Measurements from ENCODE around the gene PGAP1. TPM values are rescaled to one million over a fixed set of nuclear protein-coding genes. Genes with fewer than 3 reads are reported as not detected.
A peak's percentile ranks its signal among the peaks of the same experiment; 100 is the strongest.

Gene PGAP1
- total RNA-seq, 1 experiment from 2014 or later: 29.4 TPM

GRCh38 chr2:196949116-196949515, 22.6 kb upstream of the PGAP1 start (continued):
- TF ChIP-seq ARID4B (CRISPR knock-in tag; IDR thresholded peaks at IDR 0.05; ENCODE audit: borderline replicate concordance) (no peak), ESRRA (CRISPR knock-in tag; IDR thresholded peaks at IDR 0.05; ENCODE audit: borderline replicate concordance) (no peak), ATF1 (CRISPR knock-in tag; IDR thresholded peaks at IDR 0.05) (no peak), HMGXB4 (CRISPR knock-in tag; IDR thresholded peaks at IDR 0.05) (no peak), USF2 (CRISPR knock-in tag; IDR thresholded peaks at IDR 0.05) (no peak), ETV6 (CRISPR knock-in tag; IDR thresholded peaks at IDR 0.05) (no peak), ZNF317 (CRISPR knock-in tag; IDR thresholded peaks at IDR 0.05; ENCODE audit: borderline replicate concordance, low read depth) (no peak), TEAD1 (CRISPR knock-in tag; IDR thresholded peaks at IDR 0.05) (no peak), ATF6 (CRISPR knock-in tag; IDR thresholded peaks at IDR 0.05) (no peak), ZNF512 (CRISPR knock-in tag; IDR thresholded peaks at IDR 0.05; ENCODE audit: borderline replicate concordance) (no peak), ZBTB21 (CRISPR knock-in tag; IDR thresholded peaks at IDR 0.05; ENCODE audit: borderline replicate concordance) (no peak)

- ChIA-PET POLR2A (no interaction called here), CTCF (no interaction called here)
- no peak overlapping the region for H3K27ac Mint-ChIP-seq
- no peak for DNase-seq (ENCODE audit: low spot score)
- H3K9me3 Mint-ChIP-seq: no peaks in the 10 kb centered on the region
- H3K4me3 Mint-ChIP-seq: no peak overlapping the region
- ATAC-seq: peak; percentile 83
- H3K4me1 Mint-ChIP-seq: peaks cover 3% of the 10 kb centered on the region; the same call in 1 of the 2 replicates
- no peaks in the 10 kb centered on the region for H3K36me3 Mint-ChIP-seq
- no peaks in the 10 kb centered on the region for H3K27me3 Mint-ChIP-seq (ENCODE audit: low read depth)
- TF ChIP-seq PREB (CRISPR knock-in tag; IDR thresholded peaks at IDR 0.05; ENCODE audit: borderline replicate concordance): no peak
- TF ChIP-seq TEAD1 (CRISPR knock-in tag; IDR thresholded peaks at IDR 0.05): no peak
- no peak for TF ChIP-seq KAT7 (CRISPR knock-in tag; IDR thresholded peaks at IDR 0.05; ENCODE audit: borderline replicate concordance)
- TF ChIP-seq NR2C2 (CRISPR knock-in tag; IDR thresholded peaks at IDR 0.05): no peak
- no peak for TF ChIP-seq ZNF671 (CRISPR knock-in tag; IDR thresholded peaks at IDR 0.05)
- TF ChIP-seq ZNF138 (CRISPR knock-in tag; conservative IDR thresholded peaks at IDR 0.05): no peak
- TF ChIP-seq ZNF317 (CRISPR knock-in tag; IDR thresholded peaks at IDR 0.05; ENCODE audit: borderline replicate concordance, low read depth): no peak
These were observed 18.1 kb upstream of the PGAP1 start for GRCh38 chr2:196944570-196944969.

Data from WTC11 (cell line).